NCI-H82 treated with DMSO at 0.1 percent for 48 hours (cell line): ENCODE measurements around the gene ME3.

Experiments
- DNase-seq: peaks from one replicate; lab custom pipeline; 2025; ENCODE audit not compliant: unreplicated experiment; lab: John Stamatoyannopoulos, UW

Gene ME3

GRCh38 chr11:86497310-86497709, 175.1 kb downstream of the ME3 start:
- DNase-seq, result no peak

- no peak for DNase-seq
Observed at GRCh38 chr11:86495351-86495750, 177.1 kb downstream of the ME3 start.

- DNase-seq, result no peak
Observed at GRCh38 chr11:86492370-86493010, 179.9 kb downstream of the ME3 start.

GRCh38 chr11:86491027-86491426, 181.4 kb downstream of the ME3 start:
- no peak for DNase-seq

DNA sequence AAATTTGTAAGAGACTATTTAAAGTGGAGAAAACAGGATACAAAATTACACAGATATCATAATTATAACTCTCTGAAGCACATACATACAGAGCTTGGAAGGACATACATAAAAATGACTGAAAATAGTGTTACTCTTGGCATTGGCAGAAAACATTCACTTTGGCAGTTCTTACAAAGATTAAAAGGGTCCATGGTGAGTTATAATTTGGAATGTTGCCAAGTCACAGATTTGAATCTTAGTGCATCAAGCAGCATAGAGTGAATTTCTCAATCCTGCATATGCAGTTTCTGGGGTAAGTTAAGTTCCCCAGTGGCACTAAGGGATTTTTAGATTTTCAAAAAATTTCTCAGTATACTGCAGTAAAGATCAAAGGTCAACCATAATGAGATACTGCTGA, 181.8 kb downstream of the ME3 start:
- DNase-seq, result no peak

- DNase-seq, result no peak
Observed at GRCh38 chr11:86489442-86489841, 183.0 kb downstream of the ME3 start.

DNA sequence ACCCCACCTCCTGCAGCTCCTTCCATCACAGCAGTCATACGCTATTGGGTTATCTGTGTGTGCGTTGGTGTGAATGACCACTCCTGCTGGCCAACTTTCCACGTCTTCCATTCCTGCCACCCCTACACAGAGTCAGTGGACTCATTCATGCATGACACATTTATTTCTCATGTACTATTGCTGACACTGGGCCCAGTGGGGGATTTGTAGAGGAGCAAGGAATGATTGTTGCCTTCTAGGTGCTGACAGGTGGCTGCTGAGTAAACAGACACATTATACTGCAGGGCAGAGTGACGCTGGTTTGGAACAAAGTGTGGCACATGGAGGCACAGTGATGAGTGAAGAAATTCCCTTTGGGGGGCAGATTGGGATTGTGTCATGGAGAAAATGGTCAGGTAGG, 183.9 kb downstream of the ME3 start:
- no peak for DNase-seq

- no peak for DNase-seq
Observed at GRCh38 chr11:86487671-86488070, 184.7 kb downstream of the ME3 start.

- DNase-seq, result no peak
Observed at GRCh38 chr11:86486261-86487030, 186.0 kb downstream of the ME3 start.

- no peak for DNase-seq
Observed at GRCh38 chr11:86484795-86485166, 187.6 kb downstream of the ME3 start.

DNA sequence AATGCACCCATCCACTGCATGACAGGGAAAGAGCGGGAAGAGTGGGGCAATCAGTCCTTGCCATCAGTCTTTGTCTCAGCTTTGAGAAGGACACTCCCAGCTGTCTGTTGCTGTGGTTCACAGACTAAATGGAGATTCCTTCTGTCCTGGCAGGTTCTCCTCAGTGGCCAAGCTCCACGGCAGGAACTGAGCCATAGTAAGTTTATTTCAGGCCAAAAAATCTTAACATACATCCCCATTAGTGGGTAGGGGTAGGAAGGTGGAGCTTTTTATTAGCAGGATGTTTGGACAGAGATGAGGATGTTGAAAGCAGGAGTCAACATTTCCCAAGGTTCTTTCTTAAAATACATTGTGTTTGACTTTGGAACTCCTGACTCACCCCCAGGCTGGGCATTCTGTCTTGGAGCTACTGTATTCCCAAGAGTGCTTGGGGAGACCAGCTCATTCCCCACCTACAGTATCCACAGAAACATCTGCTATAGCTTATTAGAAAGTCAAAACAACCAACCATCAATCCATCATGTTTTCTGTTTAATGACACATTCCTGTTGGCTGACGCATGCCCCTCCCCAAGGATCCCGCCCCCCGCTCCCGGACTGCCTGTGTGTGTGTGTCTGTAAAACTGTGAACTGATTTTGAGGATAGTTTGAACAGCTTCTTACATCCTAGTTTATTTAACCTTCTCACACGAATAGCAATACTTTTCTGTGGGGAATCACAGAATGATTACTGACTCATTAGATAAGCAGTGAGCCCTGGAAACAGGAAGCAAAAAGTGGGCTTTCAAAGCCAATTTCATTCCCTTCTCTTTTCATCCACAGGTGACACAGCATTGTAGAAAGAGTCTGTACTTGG, 188.2 kb downstream of the ME3 start:
- peak; percentile 29 for DNase-seq

GRCh38 chr11:86483610-86483939, 188.8 kb downstream of the ME3 start:
- no peak for DNase-seq

DNA sequence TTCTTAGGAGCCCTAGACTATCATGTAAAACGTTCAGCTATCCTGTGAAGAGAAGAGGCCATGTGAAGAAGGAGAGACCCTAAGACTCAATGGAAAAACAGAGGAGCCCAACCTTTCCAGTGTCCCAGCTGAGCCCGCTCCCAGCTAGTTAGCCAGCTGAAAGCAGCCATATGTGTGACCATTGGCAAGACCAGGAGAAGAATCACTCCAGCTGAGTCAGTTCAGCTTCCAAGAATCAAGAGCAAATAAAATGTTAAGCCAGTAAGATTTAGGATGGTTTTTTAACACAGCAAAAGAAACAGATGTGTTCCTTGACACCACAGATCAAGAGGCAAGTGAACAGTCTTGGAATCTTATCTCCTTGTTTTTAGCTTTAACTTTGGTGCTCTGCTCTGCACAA, 189.7 kb downstream of the ME3 start:
- no peak for DNase-seq

DNA sequence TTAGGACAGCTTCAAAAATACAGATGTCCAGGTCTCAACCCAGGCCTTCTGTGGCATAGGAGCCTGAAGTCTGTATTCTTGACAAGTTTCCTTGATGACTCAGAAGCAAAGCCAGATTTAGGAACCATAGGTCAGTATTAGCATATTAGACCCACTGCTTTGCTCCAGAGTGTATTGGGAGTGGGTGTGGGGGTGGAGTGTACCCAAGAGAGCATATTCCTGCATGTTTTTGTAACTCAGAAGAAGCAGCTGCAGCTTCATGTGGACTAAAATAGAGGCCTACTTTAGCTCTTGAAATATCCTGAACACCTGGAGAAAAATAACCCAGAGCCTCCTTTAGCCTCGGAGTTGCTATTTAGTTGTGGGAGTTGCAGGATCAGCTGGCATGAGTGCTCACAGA, 191.0 kb downstream of the ME3 start:
- no peak for DNase-seq

GRCh38 chr11:86478348-86478747, 194.1 kb downstream of the ME3 start:
- DNase-seq, result no peak

DNA sequence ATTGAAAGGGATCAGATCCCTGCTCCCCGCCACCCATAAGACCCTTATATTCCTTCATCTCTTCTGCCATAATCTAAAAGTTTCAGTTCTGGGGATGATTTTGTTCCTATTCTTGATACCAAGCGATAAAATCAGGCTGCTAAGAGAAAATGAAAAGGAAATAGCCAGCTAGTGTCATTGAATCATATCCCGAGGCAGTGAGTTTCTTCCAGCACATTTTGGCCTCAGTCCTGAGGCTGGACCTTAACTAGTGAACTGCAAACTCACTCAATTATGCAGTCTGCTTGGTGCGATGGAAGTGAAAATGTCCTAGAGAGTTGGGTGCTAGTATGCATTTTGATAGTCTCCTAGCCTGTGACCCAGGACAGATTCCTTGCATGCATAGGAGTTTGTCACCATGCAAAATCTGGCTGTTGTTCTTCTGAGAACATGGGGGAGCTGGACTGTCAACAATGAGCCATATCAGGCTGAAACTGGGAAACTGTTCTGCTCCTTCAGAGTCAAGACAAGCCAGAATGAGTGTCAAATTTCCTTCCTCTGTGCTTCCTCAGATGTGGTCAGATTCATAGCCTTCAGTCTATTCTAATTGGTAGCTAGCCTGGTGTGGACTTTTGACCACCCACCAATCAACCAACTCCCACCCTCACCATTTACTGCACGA, 194.8 kb downstream of the ME3 start:
- DNase-seq, result no peak

DNA sequence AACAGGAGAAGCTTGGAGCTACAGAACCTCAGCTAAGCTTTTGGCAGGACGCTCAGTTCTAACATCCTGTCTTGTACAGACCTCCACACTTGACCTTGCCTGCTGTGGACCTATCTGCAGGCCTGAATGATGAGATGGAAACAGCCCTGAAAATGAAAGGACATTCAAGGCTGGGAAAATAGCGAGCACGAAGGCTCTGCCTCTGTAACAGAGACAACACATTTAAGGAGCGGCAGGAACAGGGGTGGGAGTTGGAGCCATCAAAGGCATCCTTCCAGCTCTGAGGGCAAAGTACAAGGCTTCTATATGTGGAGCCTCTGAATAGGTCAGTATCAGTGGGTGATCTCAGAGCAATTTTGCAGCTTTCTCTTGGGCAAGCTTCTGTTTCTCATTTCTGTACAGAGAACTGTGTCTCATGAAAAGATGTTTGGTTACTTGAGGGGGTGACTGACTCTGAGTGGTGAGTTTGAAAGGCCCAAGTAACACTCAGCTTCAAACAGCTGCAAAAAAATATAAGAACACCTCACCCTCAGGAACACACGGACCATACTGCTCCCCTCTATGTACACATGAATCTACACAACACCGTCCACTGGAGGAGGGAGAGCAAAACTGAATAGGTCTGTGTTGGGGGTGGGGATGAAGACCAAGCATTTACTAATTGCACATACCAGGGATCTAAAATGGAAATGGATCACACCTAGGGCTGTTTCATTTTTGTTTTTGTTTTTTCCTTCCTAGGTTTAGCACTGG, 196.1 kb downstream of the ME3 start:
- DNase-seq, result no peak

GRCh38 chr11:86475027-86475426, 197.4 kb downstream of the ME3 start:
- DNase-seq, result no peak

GRCh38 chr11:86473991-86474833, 198.2 kb downstream of the ME3 start:
- DNase-seq, result no peak
